HepG2 (cell line): ENCODE data around the gene HLF. TPM values are rescaled to one million over a fixed set of nuclear protein-coding genes. Genes with fewer than 3 reads are reported as not detected.

Source experiments
- CREM ChIP-seq, 2 experiments: sonication (generic) in 1 of 2; formaldehyde crosslinking in 1 of 2; IDR thresholded peaks; 2 replicates each; pipeline versions ENCODE4 v1.4.0 to v1.6.1; 2016 to 2020; ENCODE audit warnings: antibody characterized with exemption in 1 of 2, mild to moderate bottlenecking in 1 of 2, missing genetic modification reagents in 1 of 2
- ETV5 ChIP-seq: IDR thresholded peaks from 2 replicates; pipeline ENCODE4 v1.6.1; 2018; ENCODE audit warnings: missing biosample characterization, missing genetic modification reagents, inconsistent platforms, borderline replicate concordance
- HDAC1 ChIP-seq: sonication (generic); formaldehyde crosslinking; IDR thresholded peaks from 2 replicates; pipeline ENCODE4 v1.5.1; 2020; ENCODE audit warnings: mild to moderate bottlenecking, missing genetic modification reagents
- MBD4 ChIP-seq: IDR thresholded peaks from 2 replicates; pipeline ENCODE4 v1.6.1; 2012; ENCODE audit warnings: low read length, inconsistent platforms, borderline replicate concordance
- MED13 ChIP-seq: sonication (generic); formaldehyde crosslinking; IDR thresholded peaks from 2 replicates; pipeline ENCODE4 v1.5.0; 2020; ENCODE audit warnings: missing genetic modification reagents
- MXD4 ChIP-seq: IDR thresholded peaks from 2 replicates; pipeline ENCODE4 v1.6.1; 2016; ENCODE audit warnings: mild to moderate bottlenecking, missing biosample characterization, missing genetic modification reagents
- NFYB ChIP-seq: sonication (generic); formaldehyde crosslinking; IDR thresholded peaks from 2 replicates; pipeline ENCODE4 v1.4.0; 2020; ENCODE audit warnings: missing genetic modification reagents
- SRY ChIP-seq: sonication (generic); formaldehyde crosslinking; IDR thresholded peaks from 2 replicates; pipeline ENCODE4 v1.8.0; 2022; ENCODE audit warnings: mild to moderate bottlenecking, missing genetic modification reagents
- ZBTB7B ChIP-seq: sonication (generic); formaldehyde crosslinking; IDR thresholded peaks from 2 replicates; pipeline ENCODE4 v1.4.0; 2020; ENCODE audit warnings: missing genetic modification reagents
- ZFP90 ChIP-seq: sonication (generic); formaldehyde crosslinking; IDR thresholded peaks from 2 replicates; pipeline ENCODE4 v1.8.0; 2022; ENCODE audit warnings: missing genetic modification reagents, mild to moderate bottlenecking, inconsistent platforms, borderline replicate concordance
- ZNF138 ChIP-seq: sonication (generic); formaldehyde crosslinking; IDR thresholded peaks from 2 replicates; pipeline ENCODE4 v1.5.0; 2020; ENCODE audit warnings: mild to moderate bottlenecking, low read depth, missing genetic modification reagents
- ZNF460 ChIP-seq: sonication (generic); formaldehyde crosslinking; IDR thresholded peaks from 2 replicates; pipeline ENCODE4 v1.5.1; 2020; ENCODE audit warnings: missing genetic modification reagents, mild to moderate bottlenecking, borderline replicate concordance
- ZNF605 ChIP-seq: sonication (generic); formaldehyde crosslinking; IDR thresholded peaks from 2 replicates; pipeline ENCODE4 v1.8.0; 2022; ENCODE audit warnings: mild to moderate bottlenecking, missing genetic modification reagents
- ZNF749 ChIP-seq: sonication (generic); formaldehyde crosslinking; IDR thresholded peaks from 2 replicates; pipeline ENCODE4 v1.8.0; 2022; ENCODE audit warnings: mild to moderate bottlenecking, missing genetic modification reagents, moderate library complexity, borderline replicate concordance
- ZNF800 ChIP-seq: sonication (generic); formaldehyde crosslinking; IDR thresholded peaks from 2 replicates; pipeline ENCODE4 v1.4.0; 2020; ENCODE audit warnings: missing genetic modification reagents
- polyA plus RNA-seq, 8 experiments: library from polyadenylated mRNA; depleted of rRNA in 3 of 8; stranded (reverse) in 7 of 8; unstranded in 1 of 8; fragments of >200 nt; fragmentation: Illumina TruSeq in 4 of 8; extraction: Trizol in 4 of 8; gene quantifications; 2 replicates each; pipeline versions ENCODE4 v1.2.1 to v1.2.3, GENCODE V29; 2011 to 2016; ENCODE audit warnings: low read depth in 4 of 8, missing spikeins in 1 of 8, mixed read lengths in 1 of 8; ENCODE audit not compliant: insufficient read depth in 1 of 8
- total RNA-seq, 5 experiments: library from RNA; depleted of rRNA; stranded (reverse); fragments of >200 nt; fragmentation: Illumina TruSeq; extraction: Trizol; gene quantifications; 2 replicates each; pipeline ENCODE4 v1.2.3, GENCODE V29; 2016; ENCODE audit warnings: low read depth in 1 of 5
- TF ChIP-seq, protein P1 (sequence below): sonication (generic); formaldehyde crosslinking; IDR thresholded peaks from 2 replicates; pipeline ENCODE4 v1.5.0; 2020; ENCODE audit warnings: mild to moderate bottlenecking, missing genetic modification reagents
- TF ChIP-seq, protein P2 (sequence below): sonication (generic); formaldehyde crosslinking; IDR thresholded peaks from 2 replicates; pipeline ENCODE4 v1.5.1; 2020; ENCODE audit warnings: mild to moderate bottlenecking, missing genetic modification reagents

HLF gene
- total and polyA plus RNA-seq, 2 of the 13 experiments (the other 11 are each of a cell fraction or from before 2014, with no cell fraction given), result 202 to 346 TPM

DNA sequence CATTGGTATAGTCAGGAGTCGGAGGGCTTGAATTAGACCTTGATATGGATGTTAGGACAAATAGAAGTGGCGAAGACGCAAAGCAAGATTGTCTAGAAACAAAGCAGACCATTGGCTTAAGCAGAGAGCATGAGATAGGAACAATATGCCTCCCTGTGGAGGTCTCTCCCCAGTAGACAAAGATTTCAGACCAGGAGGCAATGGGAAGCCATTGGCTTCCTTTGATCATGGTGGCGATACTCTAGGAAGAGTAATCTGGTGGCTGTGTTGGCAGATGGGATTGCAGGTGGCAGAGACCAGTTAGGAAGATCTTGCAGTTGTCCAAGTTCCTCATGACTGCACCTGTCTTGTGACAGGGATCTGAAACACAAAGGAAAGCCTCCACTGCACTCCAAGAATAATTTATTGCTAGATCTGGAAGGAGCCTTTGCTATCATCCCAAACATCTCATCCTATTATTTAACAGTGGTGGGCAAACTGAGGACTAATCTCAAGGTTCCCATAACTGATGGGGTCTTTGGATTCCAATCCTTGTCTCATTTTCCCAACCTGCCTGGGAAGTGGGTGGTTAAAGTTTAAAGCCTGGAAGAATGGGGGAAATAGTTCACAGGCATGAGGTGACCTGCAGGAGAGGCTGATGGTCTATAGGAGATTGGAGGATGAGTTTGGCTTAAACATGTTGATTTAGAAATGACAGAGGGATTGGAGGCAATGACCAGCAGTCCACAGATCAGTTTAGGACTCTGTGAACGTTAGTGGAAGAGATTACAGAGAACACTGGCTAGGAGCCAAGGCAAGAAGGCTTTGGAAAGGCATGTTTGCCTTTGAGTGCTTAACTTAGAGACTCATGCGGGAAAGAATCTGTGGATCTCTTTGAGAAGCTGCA lies 37.0 kb downstream of the HLF start (continued):
- TF ChIP-seq, protein P1, sequence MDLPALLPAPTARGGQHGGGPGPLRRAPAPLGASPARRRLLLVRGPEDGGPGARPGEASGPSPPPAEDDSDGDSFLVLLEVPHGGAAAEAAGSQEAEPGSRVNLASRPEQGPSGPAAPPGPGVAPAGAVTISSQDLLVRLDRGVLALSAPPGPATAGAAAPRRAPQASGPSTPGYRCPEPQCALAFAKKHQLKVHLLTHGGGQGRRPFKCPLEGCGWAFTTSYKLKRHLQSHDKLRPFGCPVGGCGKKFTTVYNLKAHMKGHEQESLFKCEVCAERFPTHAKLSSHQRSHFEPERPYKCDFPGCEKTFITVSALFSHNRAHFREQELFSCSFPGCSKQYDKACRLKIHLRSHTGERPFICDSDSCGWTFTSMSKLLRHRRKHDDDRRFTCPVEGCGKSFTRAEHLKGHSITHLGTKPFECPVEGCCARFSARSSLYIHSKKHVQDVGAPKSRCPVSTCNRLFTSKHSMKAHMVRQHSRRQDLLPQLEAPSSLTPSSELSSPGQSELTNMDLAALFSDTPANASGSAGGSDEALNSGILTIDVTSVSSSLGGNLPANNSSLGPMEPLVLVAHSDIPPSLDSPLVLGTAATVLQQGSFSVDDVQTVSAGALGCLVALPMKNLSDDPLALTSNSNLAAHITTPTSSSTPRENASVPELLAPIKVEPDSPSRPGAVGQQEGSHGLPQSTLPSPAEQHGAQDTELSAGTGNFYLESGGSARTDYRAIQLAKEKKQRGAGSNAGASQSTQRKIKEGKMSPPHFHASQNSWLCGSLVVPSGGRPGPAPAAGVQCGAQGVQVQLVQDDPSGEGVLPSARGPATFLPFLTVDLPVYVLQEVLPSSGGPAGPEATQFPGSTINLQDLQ (CRISPR knock-in tag), result no peak
- TF ChIP-seq ZNF749 (CRISPR knock-in tag) (no peak), ETV5 (peak; percentile 77; the same call in 1 of the 2 replicates), ZNF460 (CRISPR knock-in tag) (no peak), ZNF800 (CRISPR knock-in tag) (no peak), ZFP90 (peak; percentile 75; the same call in 1 of the 2 replicates), MED13 (CRISPR knock-in tag) (peak; percentile 69; the same call in 1 of the 2 replicates), HDAC1 (CRISPR knock-in tag) (peak; percentile 81), ZBTB7B (CRISPR knock-in tag) (peak; percentile 84), ZNF605 (CRISPR knock-in tag) (no peak), CREM (IDR thresholded peaks at IDR 0.05) (peak; percentile 77), CREM (CRISPR knock-in tag; IDR thresholded peaks at IDR 0.05) (no peak), ZNF138 (peak; percentile 65; the same call in 1 of the 2 replicates), SRY (CRISPR knock-in tag) (no peak), MBD4 (0 out of 2 replicates have a peak, but pooled peaks have one; percentile 50), MXD4 (CRISPR knock-in tag) (peak; percentile 53; the same call in 1 of the 2 replicates), NFYB (no peak)
- TF ChIP-seq, protein P2, sequence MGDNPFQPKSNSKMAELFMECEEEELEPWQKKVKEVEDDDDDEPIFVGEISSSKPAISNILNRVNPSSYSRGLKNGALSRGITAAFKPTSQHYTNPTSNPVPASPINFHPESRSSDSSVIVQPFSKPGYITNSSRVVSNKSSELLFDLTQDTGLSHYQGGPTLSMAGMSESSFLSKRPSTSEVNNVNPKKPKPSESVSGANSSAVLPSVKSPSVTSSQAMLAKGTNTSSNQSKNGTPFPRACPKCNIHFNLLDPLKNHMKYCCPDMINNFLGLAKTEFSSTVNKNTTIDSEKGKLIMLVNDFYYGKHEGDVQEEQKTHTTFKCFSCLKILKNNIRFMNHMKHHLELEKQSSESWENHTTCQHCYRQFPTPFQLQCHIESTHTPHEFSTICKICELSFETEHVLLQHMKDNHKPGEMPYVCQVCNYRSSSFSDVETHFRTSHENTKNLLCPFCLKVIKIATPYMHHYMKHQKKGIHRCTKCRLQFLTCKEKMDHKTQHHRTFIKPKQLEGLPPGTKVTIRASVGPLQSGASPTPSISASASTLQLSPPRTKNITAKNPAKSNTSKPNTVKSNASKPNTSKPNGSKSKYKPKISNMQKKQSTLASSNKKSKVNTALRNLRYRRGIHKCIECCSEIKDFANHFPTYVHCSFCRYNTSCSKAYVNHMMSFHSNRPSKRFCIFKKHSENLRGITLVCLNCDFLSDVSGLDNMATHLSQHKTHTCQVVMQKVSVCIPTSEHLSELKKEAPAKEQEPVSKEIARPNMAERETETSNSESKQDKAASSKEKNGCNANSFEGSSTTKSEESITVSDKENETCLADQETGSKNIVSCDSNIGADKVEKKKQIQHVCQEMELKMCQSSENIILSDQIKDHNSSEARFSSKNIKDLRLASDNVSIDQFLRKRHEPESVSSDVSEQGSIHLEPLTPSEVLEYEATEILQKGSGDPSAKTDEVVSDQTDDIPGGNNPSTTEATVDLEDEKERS (CRISPR knock-in tag), result peak; percentile 77; the same call in 1 of the 2 replicates
